ENCODE measurements around the gene C6orf163. TPM values are rescaled to one million over a fixed set of nuclear protein-coding genes. Genes with fewer than 3 reads are reported as not detected.
"Not testable (repeated sequence)": the region's sequence is repeated elsewhere in the genome, so short reads cannot be mapped to it uniquely, and the experiment has no call there.

C6orf163 gene
- 10 to 100 TPM in 1 of 5 donors, 1 to 10 TPM in 4; 5.7 to 10.8 (median 6.3) TPM for polyA plus RNA-seq (ENCODE audit: insufficient read depth in 1 of 5, insufficient read length in 5 of 5, low replicate concordance in 1 of 5)
- long read RNA-seq, donor 1, partial matches to known transcripts, result 0 of 1 reads
- long read RNA-seq, donor 1, other reads (novel, unspliced or antisense), result 0 of 1 reads
- long read RNA-seq, donor 2, result 0 reads
- long read RNA-seq, donor 3, partial matches to known transcripts, result 0 of 1 reads
- long read RNA-seq, donor 3, other reads (novel, unspliced or antisense), result 0 of 1 reads
- long read RNA-seq, donor 4, result 0 reads
- long read RNA-seq, donor 5, result 0 reads
- long read RNA-seq, donor 6, result 0 reads
- long read RNA-seq, donor 7, result 0 reads
- long read RNA-seq, donor 8, result 0 reads

DNA sequence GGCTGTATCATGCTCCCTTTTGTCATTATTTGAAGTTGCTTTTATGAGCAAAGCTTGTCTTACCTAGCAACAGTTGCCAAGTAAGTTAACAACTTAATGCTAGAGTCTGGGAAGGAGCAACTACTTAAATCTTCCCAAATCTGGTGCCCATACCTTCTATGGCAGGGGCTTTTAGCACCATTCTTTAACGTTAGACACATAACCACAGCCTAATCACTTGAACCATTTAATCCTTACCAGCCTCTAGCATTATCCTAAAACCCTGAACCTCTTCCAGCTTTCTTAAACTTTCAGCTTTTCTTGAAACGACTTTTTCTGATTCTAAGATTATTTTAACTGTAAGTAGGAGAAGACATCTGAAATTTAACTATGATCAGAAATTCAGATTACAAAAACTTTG is at the start of gene C6orf163:
C6orf163 (plus strand) TSS at position 83 of the 400 bp plus-strand sequence; CDS start at position 370, 287 bp downstream.
- DNase-seq, result no peak

DNA sequence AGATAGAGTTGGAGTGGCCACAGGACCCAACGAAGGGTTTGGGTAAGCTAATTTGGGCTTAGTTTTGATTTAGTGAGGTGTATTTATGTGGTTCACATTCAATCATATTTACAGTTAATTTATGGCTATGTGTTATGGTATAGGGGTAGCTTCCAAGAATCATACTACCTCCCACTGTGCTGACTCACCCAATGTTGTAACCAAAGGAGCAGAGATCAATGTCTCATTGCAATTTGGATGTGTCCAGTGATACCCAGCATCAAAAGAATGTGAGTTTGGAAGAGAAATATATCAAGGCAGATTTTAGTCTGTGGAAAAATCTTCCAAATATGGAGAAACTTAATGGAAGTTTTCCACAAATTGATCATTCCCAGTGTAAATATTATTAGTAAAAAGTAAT is 47.5 kb upstream of the C6orf163 start:
- DNase-seq, result no peak

DNA sequence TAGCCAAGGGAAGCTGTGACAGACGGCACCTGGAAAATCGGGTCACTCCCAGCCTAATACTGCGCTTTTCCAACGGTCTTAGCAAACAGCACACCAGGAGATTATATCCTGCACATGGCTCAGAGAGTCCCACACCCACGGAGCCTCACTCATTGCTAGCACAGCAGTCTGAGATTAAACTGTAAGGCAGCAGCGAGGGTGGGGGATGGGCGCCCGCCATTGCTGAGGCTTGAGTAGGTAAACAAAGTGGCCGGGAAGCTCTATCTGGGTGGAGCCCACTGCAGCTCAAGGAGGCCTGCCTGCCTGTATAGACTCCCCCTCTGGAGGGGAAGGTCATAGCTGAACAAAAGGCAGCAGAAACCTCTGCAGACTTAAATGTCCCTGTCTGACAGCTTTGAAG is 43.3 kb upstream of the C6orf163 start:
- DNase-seq, result not testable (repeated sequence)

DNA sequence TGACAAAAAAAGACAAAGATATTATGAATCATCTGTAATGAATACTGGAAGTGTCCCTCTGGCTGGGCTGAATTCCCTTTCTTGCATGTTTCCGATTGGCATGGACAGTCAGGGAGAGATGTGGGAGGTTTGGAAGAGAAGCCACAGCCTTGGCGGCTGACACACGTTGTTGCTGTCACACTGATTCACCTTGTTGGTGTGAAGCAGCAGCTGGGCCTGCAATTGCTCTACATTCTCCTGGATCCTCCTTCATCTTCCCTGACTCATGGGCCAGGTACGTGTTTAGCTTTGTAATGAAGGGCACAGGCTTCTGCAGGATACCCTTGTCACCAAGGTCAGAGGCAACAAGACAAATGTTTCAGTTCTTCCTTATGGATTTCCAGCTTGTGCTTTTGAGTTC is 35.6 kb upstream of the C6orf163 start:
- no peak for DNase-seq

DNA sequence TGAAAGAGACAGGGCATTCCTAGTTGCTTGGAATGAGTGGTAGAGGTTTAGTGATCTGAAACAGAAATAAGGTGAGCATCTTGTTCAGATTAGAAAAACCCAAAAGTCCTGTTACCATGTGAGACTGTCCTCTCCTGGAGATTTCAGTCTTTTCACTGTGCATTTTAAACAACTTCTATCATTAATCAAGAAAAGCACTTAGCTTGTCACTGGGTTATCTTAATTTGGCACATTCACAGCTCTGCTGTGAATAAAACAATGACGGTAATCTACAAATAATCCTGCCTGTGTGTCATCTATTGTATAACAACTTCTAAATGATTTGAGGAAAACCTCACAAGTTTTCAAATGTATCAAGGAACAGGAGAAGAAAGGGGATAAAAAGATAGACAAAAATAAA is 31.8 kb upstream of the C6orf163 start:
- DNase-seq, result no peak

DNA sequence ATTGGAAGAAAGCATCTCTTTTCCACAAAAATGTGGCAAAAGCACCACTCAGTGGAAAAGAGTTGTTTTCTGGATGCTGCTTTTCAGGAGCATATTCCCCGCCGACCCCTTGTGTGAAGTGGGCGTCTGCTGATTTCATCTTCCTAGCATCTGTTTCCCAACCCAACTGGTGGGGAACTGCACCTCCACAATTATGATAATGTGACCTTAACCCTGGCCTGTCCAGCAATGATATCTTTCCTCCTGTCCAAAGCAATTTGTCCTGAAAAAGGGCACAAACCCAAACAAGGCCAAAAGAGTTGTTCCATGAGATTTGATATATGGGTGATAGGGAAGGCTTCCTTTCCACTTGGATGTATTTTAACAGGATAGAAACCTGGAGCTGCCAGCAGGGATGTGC is 29.5 kb upstream of the C6orf163 start:
- DNase-seq, result no peak

DNA sequence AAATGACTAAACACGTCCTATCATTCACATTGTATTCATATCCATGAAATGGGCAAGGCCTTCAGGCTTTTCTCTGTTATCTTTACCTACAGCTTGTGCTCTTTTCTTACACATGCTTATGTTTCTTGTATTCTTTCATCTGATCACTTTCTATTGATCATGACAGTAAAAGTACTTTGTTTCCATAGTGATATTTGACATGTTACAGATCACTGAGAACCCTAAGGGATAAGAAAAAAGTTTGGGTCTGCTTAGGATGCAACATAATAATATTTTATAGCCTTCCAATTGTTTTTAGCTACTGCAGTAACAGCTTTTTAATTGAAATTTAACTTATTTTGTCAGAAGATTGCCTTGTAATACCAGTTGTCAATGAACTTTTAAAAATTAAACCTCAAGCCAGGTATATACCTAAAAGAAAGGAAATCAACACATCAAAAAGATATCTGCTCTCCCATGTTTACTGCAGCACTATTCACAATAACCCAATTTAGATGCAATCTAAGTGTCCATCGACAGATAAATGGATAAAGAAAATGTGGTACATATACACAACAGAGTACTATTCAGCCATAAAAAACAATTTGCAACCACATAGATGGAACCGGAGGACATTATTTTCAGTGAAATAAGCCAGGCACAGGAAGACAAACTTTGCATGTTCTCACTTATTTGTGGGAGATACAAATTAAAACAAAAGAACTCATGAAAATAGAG is 25.2 kb upstream of the C6orf163 start:
- DNase-seq, result no peak

DNA sequence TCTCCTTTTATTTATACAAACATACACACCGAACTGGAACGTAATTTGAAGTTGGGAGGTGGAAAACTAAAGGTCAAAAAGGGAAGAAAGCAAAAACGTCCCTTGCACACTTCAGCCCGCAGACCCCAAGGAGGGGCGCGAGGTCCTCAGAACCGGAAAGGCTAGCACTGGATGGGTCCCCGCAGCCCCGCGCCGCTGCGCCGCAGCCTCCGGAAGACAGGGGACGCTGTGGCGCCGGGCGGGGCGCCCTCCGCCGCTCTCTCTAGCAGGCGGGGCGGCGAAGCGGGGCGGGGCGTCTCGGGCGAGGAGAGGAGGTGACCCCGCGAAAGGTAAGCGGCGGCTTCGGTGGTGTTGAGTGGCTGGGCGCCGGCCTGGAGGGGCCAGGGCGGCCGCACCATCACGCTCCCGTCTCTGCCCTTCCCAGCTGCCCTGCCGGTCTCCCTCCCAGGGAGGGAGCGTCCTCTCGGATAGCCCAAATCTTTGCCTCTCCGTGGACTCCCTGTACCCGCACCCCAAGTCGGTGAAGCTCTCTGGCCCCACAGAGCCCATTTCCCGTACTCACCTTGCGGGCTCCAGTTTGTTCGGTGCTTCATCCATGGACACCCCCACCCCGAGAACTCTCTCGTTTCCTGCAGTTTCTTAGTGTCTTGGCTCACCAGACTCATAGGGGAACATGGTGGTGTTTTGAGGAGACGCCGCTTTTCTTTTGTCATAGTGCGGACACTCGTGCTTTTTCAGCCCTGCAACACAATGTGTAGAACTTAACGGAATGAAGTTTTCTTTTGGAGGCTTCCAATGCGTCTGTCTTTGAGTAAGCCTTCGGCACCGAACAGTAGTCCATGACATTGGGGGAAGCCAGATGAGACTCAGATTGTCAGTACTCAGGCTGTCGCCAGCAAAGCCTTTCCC is 22.1 kb upstream of the C6orf163 start, which contains the start of gene SMIM8:
SMIM8 (plus strand) TSS at position 285 of the 909 bp plus-strand sequence. CDS start 14,444 bp downstream, outside the sequence.
- DNase-seq, result peak; percentile 74

DNA sequence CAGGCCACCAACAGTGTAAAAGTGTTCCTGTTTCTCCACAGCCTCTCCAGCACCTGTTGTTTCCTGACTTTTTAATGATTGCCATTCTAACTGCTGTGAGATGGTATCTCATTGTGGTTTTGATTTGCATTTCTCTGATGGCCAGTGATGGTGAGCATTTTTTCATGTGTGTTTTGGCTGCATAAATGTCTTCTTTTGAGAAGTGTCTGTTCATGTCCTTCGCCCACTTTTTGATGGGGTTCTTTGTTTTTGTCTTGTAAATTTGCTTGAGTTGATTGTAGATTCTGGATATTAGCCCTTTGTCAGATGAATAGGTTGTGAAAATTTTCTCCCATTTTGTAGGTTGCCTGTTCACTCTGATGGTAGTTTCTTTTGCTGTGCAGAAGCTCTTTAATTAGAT is 20.7 kb upstream of the C6orf163 start:
- not testable (repeated sequence) for DNase-seq

DNA sequence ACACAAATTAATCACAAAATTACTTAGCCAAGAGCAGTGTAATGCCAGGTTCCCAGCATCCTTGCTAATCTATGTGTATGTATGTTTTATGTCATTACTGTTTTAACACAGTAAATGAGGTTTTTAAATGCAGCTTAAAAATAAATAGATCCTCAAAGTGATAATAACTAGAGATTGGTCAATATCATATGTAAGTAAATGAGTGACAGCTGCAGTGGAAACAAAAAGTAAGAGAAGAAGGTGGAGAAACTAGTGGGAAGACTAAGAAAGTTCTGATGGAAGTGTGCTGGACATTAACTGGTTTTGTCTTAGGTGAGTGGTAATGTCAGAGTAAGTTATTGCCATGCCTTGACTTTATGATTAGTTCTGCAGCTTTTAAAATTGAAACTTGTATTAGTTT is 13.7 kb upstream of the C6orf163 start:
- no peak for DNase-seq

DNA sequence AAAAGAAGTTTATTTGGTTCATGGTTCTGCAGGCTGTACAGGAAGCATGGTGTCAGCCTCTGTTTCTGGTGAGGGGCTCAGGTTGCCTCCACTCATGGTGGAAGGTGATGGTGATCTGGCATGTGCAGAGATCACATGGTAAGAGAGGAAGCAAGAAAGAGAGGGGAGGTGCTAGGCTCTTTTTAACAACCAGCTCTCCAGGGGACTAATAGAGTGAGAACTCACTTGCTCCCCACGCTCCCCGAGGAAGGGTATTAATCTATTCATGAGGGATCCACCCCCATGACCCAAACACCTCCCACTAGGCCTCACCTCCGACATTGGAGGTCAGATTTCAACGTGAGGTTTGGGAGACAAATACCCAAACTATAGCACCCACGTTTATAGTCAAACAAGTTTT is 11.6 kb upstream of the C6orf163 start:
- no peak for DNase-seq

DNA sequence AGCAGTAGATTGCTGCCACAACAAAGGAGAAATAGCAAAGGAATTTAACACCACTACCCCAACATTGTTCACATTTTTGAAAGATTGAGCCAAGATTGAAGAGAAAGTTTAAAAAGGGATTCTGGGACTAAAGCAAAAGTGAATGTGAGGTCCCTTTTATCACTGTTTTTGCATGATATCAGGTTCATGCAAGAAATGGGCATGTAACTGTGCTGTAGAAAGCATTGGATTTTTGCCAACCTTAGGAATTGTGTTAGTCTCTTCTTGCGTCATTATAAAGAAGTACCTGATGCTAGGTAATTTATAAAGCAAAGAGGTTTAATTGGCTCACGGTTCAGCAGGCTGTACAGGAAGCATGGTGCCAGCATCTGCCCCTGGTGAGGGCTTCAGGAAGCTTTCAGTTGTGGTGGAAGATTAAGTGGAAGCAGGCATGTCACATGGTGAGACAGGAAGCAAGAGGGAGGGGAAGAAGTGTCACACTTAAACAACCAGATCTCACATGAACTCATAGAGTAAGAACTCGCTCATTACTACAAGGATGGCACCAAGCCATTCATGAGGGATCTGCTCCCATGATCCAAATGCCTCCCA is 10.9 kb upstream of the C6orf163 start:
- DNase-seq, result no peak

DNA sequence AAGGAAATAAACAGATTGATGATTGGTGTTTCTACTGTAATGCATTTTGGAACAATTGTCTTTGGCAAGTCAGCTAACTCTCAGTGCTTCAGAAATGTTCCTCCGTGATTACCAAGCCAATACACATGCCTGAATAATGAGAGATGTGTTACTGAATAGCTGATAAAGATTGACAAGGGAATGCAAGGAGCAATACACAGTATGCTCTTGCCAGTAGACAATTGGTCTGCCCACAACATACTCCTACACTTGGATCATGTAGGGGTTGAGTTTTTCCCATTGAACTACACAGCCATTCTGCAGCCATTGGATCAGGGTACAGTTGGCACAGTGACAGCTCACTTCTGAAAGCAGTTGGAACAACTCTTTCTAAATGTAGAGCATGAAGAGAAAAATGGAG is 9.9 kb upstream of the C6orf163 start:
- DNase-seq, result no peak

DNA sequence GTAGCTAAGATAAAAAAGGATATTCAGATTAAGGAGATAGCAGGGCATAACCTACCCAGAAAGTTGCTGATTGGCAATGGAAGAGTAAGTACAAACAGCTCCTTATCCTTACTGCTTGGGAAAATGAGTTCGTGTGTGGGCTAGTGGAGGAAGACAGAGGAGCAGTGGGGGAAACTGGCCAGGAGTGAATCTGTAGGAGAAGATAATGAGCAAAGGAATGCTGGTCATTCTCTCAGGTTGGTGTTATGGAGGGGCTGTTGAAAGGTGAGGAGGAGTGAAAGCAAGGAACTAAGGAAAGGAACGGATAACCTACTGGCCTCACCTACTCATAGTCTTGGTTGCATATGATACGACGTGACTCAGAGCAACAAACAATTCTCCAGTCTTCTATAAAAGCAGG is 8.2 kb upstream of the C6orf163 start:
- no peak for DNase-seq

DNA sequence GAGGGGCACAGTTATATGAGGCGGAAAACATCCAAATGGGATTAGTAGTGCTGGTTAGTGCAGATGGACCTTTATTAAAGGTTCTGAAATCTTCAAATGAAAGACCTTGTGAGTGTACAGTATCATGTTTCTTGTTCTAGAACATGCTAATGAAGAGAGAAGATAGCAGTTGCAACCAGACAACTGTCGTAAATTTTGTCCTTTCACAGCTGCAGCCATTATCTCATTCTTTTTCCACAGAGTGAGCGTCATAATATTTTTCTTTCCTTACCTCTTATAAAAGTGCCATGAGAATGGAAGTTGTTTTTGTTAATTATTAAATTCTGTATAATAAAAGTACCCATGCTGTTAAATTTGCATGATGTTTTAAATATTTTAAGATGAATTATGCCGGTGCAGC is 4.4 kb upstream of the C6orf163 start:
- DNase-seq, result no peak

DNA sequence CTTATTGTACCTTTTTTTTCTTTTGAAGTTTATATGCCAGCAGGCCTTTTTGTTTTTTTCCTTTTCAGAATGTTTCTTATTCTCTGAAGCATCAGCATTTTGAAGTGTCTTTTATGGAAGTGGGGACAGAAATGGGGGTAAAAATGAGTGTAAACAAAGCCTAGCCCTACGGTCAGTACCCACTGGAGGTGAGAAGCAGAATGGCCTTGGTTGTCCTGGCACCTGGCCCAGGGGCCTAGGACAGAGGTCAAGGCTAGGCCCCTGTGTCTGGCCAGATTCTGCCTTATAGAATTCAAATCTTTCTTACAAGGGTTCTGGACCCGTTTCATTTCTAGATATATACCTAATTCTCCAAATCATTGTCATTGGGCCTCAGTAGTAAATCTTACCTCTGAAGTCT is 3.5 kb upstream of the C6orf163 start:
- DNase-seq, result no peak

DNA sequence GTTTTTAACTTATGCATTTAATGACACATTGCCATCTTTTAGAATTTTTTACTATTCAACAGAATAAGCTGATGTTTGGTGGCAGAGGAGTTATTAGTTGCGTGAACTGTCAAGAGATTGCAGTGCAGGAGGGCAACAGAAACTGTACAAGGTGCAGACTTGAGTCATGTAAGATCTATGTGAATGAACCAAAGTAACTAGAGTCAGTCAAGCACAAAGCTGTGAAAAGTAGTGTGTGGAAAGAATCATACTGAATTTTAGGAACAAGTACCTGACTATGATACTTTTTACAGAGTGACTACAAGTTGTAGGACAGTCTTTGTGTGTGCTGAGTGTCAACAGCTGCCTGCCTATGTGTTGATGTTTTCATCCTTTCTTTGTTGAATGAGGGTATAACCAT is 2.7 kb upstream of the C6orf163 start:
- no peak for DNase-seq

DNA sequence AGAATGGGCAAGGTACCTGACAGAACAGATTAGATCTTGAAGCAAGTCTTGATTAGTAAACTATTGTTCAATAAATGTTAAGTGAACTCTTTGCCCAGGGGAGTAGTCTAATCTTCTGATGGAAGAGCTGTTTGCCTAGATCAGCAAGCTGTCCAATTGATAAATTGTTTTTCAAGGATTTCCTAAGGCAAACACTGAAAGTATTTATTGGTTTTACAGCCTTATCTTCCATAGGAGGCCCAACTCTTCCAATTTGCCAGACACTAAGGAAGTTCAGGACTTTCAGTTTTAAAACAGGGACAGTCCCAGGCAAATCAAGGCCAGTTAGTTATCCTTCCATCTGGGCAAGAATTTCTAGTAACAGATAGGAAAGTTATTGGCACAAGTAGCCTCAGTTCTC is 1.8 kb upstream of the C6orf163 start:
- DNase-seq, result no peak

DNA sequence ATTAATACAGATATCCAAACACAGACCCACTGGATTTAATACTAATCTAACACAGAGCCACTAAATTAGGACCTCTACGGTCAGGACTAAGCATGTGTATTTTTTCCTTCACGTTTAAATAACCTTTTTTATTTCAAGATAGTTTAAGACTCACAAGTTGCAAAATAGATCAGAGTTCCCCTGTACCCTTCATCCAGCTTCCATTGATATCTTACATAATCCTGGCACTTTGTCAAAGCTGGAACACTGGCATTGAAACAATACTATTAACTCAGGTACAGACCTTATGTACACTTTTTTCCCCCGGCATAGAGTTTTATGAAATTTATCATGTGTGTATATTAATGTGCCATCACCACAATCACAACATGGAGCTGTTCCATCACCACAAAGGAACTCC is 2.1 kb downstream of the C6orf163 start:
- DNase-seq, result no peak

DNA sequence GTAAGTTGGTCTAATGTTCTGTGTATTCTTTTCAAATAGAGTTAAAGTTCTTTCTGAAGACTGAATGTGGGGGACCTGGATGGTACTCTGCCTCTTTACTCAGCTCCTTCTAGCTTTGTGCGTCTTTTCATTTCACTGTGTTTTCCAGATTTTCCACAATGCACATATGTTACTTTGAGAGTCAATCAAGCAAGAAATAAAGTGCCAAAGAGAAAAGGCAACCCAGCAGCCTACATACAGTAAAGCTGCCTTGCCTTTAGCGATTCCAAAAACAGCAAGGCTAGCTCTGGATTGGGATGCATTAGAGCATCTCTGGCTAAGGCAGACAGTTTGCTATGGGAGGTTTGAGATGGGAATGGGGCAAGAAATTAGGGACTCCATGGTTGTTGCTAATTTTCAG is 5.3 kb downstream of the C6orf163 start:
- no peak for DNase-seq

DNA sequence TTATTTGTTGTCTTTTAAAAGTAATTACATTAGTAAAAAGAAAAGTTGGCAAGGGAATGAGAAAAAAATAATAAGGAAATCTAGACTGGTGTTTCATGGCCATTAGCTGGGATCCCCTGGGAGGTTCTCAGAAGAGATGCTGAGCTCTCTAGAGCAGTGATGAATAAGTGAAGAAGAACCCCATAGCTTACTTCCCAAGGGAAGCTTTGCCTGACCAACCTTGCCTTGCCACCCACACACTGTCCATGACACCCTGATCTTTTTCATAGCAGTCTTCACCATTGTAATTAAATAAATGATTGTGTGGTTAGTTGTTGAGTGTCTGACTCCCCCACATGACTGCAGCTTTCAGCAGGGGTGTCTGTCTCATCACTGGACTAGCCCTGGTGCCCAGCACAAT is 5.9 kb downstream of the C6orf163 start:
- no peak for DNase-seq

DNA sequence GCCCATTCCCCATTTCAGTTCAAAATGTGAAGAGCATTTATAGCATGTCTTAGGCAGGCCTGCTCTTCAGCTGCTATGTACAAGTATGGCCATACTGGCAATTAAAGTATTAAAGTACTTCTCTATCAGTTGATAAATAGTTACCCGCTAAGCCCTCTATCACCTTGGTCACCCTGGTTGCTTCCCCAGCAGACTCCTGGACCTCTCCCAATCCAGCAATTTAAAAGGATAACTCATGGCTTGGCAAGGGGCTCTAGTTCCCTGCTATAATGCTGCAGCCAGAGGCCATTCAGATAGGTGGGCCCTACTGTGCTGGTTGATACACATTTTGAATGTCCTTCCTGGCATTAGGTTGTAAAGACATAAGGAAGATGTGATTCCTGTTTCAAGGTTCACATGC is 7.0 kb downstream of the C6orf163 start:
- no peak for DNase-seq
